HG02870 (cell line): ENCODE data around the gene TMTC2.
A peak's percentile ranks its signal among the peaks of the same experiment; 100 is the strongest.
"Not testable (repeated sequence)": the region's sequence is repeated elsewhere in the genome, so short reads cannot be mapped to it uniquely, and the experiment has no call there.

ENCODE experiments used
- ATAC-seq: cut with Tn5 transposase; IDR thresholded peaks from one replicate; pipeline ENCODE4 v1.9.1; 2021; ENCODE audit warnings: mild to moderate bottlenecking, moderate library complexity; ENCODE audit not compliant: unreplicated experiment

Gene TMTC2

DNA sequence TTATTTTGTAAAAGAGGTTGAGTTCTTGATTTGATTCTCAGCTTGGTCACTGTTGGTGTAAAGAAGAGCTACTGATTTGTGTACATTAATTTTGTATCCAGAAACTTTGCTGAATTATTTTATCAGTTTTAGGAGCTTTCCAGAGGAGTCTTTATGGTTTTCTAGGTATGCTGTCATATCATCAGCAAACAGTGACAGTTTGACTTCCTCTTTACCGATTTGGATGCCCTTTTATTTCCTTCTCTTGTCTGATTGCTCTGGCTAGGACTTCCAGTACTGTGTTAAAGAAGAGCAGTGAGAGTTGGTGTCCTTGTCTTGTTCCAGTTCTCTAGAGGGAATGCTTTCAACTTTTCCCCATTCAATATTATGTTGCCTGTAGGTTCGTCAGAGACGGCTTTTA lies 431.2 kb downstream of the TMTC2 start:
- not testable (repeated sequence) for ATAC-seq

DNA sequence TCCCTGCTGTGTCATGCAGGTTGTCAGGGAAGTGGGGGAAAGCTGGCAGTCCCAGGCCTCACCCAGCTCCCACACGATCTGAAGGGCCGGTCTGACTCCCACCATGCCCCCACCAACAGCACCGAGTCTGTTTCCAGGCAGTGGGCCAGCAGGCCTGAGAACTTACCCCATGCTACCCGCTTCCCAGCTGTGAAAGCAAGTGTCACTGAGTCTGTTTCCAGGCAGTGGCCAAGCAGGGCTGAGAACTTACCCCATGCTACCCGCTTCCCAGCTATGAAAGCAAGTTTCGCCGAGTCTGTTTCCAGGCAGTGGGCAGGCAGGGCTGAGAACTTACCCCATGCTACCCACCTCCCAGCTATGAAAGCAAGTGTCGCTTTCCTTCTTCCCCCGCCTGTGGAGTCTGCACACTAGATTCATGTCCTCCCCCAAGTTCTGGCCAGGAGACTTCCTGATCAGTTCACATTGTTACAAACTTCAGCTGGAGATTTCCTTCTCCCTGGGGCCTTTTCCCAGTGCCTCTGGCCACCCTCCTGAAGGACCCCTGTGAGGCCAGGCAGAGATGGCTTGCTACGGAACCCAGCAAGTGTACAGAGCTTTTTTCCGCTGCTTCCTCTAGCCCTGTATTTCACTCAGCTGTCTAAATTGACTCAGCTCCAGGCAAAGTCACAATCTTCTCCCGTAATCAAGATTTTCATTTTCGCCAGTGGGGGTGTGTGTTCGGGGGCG lies 435.4 kb downstream of the TMTC2 start:
- ATAC-seq = no peak

DNA sequence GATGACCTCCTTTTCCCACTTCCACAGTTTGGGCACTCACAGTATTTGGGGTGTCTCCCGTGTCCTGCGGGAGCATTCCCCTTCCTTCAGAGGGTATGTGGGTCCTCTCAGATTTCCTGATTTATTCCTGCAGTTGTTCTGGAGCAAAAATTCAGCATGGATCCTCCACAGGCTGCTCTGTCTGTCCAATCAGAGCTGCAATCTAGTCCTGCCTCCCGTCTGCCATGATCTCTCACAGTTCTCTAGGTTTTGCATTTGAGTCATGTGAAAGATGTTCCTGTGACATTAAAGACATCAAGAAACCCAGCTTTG lies 435.9 kb downstream of the TMTC2 start:
- no peak for ATAC-seq

DNA sequence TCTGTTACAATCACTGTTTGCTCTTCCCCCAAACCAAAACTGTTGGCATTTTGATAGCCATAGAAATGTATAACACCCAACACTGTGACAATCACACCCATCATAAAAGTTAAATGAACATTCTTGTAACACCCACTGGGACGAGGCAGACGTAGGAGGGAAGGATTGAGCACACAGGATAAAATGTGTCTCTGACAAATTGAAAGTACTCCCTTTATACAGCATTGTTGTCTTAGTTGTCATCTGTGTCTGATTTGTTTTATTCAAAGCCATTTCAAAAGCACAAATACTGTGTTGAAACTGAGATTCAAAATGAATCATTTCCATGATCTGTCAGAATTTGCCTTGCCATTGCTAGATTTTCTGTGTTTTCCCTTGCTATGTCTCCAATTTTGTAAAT lies 436.3 kb downstream of the TMTC2 start:
- no peak for ATAC-seq

DNA sequence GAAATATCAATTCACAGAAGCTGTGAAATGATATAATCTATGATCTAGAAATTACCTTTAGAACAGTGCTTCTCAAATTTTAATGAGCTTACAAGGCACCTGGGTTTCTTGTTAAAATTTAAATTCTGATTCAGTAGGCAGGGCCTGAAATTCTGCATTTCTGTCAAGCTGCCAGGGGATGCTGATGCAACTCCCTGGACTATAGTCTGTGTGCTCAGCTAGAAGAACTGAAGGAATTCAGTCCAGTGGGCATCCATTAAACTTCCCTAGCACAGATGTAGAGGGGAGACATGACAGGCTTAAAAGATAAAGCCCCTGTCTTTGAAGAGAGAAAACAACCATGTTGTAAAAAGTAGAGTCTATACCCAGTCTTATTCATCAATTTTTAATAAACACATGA lies 441.8 kb downstream of the TMTC2 start:
- ATAC-seq = no peak

DNA sequence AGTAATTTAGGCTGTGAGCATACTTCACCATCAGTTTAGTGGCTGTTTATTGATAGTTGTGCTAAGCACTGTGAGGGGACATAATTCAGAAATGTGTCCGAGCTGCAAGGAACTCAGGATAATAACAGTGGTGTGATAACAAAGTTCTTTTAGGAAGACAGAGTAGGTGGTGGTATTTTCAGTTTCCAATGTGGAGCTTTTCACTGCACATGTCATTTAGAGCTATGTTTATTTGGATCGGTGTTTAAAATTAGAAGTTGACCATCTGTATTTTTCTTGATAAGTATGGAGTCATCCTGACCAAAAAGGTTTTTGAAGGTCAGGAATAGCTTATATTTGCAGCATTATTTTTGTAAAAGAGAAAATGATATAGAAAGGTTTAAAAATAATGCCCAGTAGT lies 443.5 kb downstream of the TMTC2 start:
- no peak for ATAC-seq

DNA sequence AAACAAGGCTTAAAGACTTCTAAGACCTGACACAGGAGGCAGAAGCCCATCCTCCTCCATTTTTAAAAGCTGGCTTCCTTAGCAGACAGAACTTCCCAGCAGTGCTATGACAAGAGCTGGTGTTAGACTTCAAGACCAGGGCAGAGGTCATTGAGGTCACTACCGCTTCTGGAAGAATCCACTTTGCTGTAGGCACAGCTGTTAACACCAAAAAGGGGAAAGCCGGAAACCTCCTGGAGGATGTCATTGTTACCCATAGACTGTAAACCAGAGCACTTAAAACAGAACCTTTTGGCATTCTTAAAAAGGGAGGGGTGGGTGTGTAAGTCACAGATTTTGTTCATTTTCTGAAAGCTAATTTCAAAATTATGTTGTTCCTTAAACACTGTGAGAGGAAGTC lies 445.7 kb downstream of the TMTC2 start:
- ATAC-seq = no peak

DNA sequence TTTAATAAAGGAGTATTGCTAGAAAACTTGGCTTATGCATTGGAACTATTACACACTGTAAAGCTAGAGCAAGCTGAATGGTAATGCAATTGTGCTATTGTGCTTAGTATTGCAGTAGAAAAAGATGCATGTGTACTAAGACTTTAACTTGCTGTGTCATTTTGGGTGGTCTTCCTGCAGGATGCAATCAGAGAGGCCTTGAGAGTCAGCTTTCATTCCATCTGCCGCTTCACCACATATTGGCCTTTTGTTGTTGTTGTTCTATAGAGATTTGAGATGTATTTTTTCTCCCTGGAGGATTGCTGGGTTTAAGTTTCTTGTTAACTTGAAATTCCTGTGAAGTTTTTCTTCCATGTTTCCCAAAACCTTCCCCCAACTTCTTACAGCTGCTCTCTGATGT lies 449.7 kb downstream of the TMTC2 start:
- no peak for ATAC-seq

DNA sequence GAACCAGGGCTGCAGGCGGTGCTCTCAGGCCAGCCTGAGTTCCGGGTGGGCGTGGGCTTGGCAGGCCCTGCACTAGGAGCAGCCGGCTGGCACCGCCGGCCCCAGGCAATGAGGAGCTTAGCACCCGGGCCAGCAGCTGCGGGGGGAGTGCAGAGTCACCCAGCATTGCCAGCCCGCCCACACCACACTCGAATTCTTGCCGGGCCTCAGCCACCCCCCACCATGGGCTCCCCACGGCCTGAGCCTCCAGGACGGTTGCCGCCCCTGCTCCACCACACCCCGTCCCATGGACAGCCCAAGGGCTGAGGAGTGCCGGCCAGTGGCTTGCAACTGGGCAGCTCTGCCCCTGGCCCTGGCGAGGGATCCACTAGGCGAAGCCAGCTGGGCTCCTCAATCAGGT lies 453.4 kb downstream of the TMTC2 start:
- ATAC-seq = no peak

DNA sequence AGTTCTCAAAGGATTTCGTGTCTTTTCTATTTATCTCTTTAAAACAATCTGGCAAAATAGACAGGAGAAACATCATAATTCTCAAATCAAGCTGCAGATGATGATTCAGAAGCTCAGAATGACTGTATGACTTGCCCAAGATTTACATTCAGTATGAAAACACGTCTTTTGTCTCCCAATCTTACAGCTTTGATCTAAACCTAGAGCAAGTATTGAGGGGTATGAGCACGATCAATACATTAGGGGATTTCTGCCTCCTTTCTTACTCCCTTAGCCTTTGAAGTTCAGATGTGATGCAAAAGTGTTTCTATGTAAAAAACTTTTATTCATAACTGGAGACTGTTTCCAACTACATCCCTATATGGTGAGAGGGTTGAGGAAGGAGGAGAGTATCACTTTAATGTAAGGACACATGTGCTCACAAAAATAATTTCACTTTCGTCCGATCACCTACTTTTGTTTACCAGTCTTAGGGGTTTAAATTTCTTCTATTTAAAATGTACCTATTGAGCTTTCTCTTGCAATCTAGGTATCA lies 454.8 kb downstream of the TMTC2 start:
- ATAC-seq = no peak

DNA sequence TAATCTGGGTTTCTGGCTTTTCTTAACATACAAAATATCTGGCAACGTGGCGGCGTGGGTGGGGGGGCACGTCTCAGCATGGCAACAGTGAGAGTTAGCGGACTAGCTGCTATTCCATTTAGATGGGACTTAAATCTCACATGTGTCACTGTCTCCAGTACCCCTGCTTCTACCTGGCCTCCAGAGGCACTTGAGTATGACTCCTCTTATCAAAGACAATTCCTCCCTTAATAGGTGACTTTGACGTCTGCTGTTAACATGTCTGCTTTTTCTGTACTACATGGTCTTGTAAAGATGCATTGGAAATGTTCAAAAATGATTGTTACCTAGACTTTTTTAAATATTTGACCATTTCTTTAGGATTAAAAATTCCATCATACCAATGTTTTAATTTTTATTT lies 456.2 kb downstream of the TMTC2 start:
- ATAC-seq = no peak

DNA sequence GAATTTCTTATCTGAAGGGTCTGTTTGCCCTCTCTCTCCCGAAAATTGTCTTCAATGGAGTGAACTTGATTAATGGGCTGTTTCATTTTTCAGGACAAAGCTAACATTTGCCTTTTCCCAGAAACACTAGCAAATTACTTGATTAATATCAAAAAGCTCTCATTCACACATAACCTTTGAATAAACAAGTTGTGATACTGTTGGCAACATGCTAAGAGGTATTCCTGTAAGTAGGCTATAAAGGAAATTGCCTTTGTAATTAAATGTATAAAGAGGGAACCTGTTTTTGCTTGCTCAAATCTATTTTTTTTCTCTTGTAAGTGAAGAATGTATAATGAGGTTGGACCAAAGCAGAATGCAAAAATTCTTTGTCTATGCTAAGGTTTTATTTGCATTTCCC lies 457.2 kb downstream of the TMTC2 start:
- no peak for ATAC-seq

DNA sequence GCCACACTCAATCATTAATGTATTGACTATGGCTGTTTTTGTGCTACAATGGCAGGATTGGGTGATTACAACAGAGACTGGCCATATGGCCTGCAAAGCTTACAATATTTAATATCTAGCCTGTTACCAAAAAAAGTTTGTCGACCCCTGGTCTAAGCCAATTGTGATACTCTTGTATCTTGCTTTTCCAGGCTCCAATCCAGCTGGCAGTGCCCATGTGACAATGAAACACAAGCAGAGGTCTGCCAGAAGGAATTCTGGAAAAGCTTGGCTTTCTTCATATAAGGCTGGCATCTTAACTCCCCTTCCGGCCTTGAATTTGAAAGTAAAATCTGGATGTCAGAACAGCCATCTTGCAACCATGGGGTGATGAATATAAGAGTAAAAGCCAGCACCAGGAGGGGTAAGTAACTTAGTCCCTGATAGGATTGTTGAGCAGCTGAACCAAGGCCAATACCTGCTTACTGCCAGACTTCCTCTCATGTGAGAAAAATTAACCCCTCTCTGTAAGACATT lies 458.7 kb downstream of the TMTC2 start:
- ATAC-seq = no peak

DNA sequence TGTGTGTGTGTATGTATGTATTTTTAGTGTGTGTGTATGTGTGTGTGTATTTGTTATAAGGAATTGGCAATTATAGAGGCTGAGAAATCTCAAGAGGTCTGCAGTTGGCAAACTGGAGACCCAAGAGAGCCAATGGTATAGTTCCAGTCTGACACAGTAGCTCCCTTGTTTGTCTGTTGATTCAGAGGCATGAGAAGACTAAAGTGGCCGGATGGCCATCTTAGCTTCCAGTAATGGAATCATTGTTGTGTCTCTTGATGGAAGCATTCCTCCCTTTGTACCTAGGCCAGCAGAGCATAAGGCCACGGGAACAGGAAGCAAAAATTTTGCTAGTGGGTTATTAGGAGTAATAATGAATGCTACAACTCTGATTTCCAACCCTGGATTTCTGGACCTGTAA lies 460.6 kb downstream of the TMTC2 start:
- ATAC-seq = no peak

DNA sequence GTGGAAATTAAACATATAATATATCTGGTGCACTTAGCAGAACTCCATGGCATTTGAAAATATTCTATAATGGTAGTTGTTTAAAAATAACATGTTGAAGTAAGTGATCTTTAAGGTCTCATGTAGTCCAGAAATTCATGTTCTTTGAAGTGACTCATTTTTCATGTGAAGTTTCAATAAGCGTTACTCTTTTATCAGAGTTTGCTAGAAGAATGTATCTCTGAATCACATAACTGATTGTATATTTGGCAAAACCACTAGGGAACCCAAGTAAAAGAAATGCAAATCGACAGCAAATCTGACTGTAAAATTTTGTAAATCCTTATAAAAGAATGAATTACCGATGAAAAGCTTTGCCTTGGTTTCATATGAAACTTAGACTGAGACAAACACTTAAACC lies 463.3 kb downstream of the TMTC2 start:
- ATAC-seq = no peak

DNA sequence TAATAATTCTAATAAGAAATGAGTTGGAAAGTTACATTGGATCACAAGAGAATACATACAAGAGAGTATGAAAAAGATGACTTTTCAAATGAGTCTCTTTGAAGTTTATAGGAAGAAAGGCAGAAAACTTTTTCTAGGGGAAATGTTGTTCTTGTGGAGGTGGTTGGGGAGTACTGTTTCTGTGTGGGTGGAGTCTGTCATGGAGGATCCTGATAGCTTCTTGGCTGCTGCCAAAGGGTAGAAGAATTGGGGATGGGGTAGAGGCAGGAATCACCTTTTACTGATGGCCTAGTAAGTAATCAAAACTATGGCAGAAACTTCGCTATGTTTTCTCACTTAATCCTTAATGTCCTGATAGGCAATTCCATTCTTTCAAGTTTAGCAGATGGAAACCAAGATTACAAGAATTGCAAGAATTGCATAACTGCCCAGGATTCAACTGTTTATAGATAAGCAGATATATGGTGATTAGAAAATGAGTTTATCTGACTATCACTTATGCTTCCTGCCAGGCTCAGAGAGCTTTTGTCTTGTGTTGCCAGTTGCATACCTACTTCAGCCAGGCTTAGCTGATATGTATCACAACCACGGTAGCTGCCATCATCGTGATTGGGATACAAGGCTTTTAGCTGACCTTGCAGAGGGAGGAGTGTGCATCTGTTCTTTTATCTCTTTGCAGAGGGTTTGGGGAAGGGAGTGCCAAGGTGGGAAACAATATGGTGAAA lies 463.9 kb downstream of the TMTC2 start:
- no peak for ATAC-seq

DNA sequence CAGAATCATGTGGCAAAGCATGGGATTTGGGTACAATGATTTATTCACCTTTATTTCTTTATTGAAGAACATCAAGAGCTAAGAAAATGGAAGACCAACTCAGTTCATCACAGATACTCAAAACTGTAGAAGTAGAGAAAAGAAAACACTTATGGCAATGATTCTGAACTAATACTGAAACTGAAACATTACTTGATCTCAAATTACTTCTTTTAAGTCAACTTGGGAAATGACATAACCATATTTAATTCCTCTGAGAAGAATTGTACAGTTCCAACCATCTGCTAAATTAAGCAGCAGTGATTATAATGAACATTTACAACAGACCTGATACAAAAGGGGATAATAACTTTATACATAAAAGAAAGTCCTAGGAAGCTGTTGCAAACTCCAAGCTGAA lies 466.5 kb downstream of the TMTC2 start:
- ATAC-seq = peak; percentile 59

DNA sequence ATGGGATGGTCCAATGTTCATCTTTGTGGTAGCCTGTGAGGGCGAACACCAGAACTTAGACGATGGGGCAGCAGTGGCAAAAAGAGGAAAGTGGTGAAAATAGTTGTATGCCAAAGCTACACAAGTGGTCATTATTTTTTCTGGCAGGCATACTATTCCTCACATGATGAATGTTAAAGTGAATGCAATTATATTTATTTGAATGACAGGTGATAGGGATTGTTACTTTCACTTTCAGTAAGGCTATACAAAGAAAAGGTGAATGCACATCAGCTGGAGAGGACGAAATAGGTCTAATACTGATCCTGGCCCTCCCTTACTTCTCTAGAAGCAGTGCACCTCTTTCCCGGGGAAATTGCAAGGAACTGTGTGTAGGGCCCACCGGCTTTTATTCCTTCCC lies 470.1 kb downstream of the TMTC2 start:
- ATAC-seq = no peak

DNA sequence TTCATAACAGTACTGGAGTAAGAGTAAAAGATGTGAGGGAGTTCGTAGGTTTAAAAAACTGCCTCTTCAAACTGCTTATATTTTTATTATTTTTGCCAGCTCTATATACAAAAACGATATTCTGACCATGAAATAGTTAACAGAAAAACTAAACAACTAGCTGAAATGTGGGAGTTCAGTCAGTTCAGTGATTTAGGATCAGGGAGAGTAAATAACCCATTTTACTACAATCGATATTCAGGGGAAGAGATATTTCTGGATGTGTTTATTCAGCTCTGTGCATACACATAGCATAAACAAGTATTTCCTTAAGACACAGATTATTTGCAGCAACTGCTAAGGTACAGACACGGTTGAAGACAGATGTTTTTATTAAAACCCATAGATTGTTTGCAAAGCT lies 470.9 kb downstream of the TMTC2 start:
- ATAC-seq = no peak

DNA sequence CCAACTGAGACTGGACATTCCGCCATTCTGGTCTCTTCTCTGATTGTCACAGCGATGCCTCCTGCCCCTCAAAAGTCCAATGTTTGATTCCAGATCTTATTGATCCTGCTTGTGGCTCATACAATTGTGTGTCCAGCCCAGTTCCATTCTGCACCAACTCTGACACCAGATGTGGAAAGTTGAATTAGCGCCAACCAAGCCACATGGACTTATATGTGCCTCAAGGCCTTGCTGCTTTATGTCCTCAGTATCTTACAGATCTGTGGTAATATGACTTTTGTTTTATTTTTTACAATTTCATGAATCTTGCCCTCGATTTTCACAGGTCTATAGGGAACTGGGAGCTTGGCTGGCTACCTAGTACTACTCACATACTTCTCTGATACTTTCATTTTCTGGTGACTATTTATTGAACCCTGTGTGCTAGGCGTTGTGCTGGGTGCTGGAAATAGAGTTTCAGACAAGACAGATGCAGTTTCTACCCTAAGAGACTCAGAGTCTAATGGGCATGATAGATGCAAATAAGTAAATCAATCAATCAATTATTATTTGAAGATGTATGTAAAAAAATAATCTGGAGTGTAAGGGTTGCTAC lies 472.0 kb downstream of the TMTC2 start:
- ATAC-seq = no peak

DNA sequence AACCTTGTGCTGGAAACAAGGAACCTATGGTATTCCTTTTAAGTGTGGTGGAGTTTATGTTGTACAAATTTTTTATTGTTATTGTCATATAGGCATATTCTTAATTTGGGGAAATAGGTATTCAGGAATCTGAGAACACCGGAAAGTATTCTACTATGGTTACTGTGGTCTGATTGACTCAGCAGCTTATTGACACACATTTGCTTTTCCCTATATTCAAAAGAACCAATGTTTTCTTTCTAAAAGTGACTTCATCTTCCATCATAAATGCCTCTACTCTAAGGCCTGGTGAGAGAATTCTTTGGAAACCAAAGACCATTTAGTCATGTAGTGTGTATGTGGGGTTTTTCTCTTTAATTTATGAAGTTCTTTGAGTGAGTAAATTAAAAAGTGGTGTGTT lies 474.8 kb downstream of the TMTC2 start:
- no peak for ATAC-seq

DNA sequence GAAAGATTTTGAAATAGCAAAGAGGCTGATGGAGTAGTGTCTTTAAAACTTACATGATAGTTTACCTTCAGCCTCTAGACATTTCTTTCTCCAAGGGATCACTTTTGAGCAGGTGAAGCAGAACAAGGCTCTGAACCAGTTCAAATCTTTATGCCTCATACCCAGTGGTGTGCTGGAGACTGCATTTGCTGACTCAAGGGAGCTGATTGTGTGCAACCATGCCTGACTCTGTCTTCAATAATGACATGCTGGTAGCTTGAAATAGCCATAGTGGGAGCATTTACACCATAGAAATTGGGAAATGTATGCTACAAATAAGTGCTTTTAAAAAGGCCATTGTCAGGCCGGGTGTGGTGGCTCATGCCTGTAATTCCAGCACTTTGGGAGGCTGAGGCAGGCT lies 482.0 kb downstream of the TMTC2 start:
- ATAC-seq = no peak
